GM18508 (cell line): Measurements from ENCODE around the gene CELSR1.
"Not testable (repeated sequence)": the region's sequence is repeated elsewhere in the genome, so short reads cannot be mapped to it uniquely, and the experiment has no call there.

Source experiments
- ATAC-seq: cut with Tn5 transposase; IDR thresholded peaks from one replicate; pipeline ENCODE4 v1.9.1; 2021; ENCODE audit warnings: moderate number of reproducible peaks; ENCODE audit not compliant: insufficient read depth, unreplicated experiment

The CELSR1 gene

GRCh38 chr22:46409631-46410210 lies 127.7 kb downstream of the CELSR1 start:
- no peak for ATAC-seq

- ATAC-seq: no peak
These were observed 128.6 kb downstream of the CELSR1 start for GRCh38 chr22:46408568-46409506.

DNA sequence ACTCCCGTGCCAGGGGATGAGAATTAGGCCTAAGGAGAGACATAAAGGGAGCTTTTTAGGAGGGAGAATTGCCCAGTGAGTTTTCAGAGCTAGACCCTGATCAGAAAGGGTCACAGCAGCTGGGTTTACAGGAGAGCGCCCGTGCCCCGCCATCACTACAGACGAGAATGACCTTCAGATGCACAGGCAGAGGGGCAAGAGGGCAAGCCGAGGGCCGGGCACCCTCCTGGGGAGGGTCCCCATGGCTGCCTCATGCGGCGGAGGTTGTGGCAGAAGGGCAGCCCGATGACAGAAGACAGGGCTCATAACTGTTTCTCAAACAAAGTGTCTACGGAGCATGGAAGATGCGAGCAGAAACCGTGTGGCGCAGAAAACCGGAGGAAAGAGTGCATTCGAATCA lies 129.7 kb downstream of the CELSR1 start:
- ATAC-seq: no peak

- ATAC-seq: no peak
These were observed 130.6 kb downstream of the CELSR1 start for GRCh38 chr22:46406791-46407190.

DNA sequence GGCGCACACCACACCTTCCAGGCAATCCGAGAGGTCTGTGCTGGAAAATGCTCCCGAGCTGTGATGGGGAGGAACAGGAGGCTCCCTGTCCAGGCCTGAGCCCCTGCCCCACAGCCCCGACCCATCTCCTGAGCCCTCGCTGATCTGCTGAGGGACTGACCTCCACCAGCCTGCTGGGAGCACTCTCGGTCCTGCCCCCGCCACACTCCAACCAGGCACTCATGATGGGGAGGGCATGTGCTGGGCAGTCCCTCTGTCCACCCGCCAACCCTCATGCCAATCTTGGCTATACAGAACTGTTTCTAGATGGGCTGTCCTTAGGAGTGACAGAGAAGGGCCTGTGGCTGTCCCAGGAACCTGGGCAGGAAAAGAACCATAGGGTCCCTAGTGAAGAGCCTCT lies 131.1 kb downstream of the CELSR1 start:
- no peak for ATAC-seq

DNA sequence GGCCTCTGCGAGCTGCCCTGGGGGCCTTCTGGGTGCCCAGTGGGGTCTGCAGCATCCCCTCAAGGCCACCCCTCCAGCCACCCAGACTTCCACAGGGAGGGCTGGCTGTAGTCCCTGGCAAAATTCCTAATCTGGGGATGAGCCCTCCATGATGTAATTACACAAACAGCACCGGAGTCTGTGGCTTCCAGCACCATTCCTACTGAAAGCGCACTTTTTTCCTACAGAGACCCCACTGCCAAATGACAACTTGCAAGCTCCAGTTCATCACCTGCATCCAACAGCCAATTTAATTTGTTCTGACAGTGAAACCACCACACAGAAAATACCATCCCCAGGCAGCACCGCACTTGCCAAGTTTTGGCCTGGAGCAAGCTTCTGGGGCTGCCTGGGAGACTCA lies 131.5 kb downstream of the CELSR1 start:
- ATAC-seq: no peak

- not testable (repeated sequence) for ATAC-seq
These were observed 133.5 kb downstream of the CELSR1 start for GRCh38 chr22:46403880-46404279.

DNA sequence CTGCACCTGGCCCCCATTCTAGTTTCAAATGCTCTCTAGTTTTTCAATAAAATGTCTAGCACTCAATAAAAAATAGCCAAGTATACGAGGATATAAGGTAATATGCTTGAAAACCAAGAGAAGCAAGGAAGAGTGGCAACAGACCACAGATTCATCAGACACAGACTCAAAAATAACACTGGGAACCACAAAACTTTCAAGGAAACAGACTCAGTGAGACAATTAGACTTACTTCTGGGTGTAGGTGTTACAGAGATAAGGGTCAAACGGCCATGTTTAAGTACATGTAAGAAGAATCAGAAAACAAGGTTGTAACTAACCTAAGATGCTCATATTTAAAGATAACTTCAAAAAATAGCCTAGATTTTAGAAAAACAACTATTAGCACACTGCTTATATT lies 134.9 kb downstream of the CELSR1 start:
- ATAC-seq: no peak

GRCh38 chr22:46401370-46401769 lies 136.1 kb downstream of the CELSR1 start:
- no peak for ATAC-seq

GRCh38 chr22:46399251-46400024 lies 138.0 kb downstream of the CELSR1 start:
- no peak for ATAC-seq

DNA sequence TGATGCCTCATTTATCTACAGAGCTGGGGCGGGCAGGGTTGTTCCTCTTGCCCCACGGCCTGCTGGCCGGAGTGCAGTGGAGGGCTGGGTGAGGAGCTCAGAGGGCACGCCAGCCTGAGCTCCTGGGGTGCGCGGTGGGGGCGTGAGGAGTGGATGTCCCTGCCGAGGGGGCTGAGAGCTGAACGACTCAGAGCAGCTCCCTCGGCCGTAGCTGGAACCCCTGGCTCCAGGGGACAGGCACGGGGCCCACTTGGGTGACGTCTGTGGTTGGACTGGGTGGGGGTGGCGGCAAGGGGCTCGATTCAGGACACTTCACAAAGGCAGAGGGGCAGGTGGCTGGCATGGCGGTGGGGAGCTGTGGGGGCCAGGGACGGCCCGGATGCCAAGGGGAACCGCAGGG lies 139.5 kb downstream of the CELSR1 start:
- ATAC-seq: no peak

DNA sequence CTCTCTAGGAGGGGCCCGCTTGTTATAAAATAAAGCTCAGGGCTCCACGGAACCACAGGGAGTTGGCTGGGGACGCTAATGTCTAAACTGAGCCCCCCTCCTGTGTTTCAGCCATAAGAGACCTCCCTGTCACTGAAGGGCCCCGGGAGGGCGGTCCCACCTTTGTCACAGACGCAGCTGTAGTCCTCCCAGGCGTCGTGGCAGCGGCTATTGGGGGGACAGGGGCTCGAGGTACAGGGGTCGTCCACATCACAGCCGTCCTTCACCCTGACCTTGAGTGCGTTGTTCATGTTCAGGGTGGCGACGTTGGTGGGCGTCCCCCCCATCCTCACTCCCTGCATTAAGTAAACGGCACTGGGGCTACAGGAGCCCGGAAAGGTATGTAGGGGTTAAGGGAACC lies 139.9 kb downstream of the CELSR1 start:
- no peak for ATAC-seq

GRCh38 chr22:46397049-46397448 lies 140.4 kb downstream of the CELSR1 start:
- not testable (repeated sequence) for ATAC-seq

DNA sequence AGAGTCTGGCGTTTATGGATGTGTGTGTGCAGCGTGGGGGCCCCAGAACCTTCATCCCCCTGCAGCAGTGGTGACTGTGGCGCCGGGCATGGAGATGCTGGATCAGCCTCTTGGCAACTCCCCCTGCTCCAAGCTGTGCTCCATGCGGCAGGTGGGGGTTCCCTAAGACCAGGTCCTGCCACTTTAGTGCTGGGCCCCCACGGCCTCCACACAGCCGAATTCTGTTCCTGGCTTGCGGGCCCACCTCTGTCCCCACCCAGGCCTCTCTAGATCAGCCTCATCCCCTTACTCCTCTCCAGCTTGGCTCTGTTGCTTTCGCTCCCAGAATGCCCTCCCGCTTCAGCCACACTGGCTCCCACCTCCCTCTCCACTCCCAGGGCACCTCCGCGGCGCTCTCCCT lies 142.3 kb downstream of the CELSR1 start:
- ATAC-seq: no peak

- ATAC-seq: no peak
These were observed 142.8 kb downstream of the CELSR1 start for GRCh38 chr22:46394622-46395021.

DNA sequence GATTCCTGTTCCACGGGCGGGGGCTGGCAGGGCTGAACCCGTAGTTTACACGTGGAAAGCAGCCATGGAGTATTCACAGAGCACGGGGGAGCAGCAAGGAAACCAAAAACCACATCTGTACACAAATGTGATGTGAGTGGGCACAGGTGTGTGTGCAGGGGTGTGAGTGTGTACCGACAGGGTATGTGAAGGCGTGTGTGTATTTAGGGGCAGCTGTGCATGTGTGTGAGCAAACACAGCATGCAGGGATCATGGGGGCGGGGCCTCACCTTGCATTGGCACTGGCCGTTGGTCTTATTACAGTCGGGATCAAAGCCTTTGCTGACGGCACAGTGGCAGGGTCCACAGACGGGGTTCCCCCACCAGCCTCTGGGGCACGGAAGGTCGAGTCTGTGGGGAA lies 143.5 kb downstream of the CELSR1 start:
- no peak for ATAC-seq

DNA sequence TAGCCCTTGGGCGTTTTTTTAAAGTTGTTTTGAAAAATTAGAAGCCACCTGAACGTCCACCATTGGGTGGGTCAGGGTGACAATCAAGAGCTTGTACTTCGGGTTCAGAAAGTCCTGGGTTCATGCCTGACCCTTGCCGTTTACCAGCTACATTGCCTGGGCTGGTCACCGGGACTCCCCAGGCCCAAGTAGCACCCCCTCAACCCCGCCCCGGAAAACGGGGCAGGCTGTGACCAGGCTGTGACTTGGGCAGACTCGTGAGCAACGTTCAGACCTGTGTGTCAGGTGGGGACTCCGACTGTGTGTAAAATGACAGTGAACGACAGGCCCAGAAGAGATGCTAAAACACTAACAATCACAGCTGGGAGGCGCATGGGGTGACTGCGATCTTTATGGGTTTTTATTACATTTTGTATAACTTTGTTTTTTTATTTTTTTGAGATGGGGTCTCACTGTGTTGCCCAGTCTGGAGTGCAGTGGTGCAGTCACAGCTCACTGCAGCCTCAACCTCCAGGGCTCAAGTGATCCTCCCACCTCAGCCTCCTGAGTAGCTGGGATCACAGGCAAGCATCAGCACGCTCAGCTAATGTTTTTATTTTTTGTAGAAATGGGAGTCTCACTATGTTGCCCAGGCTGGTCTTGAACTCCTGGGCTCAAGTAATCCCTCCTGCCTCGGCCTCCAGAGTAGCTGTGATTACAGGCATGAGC lies 145.1 kb downstream of the CELSR1 start:
- ATAC-seq: no peak

DNA sequence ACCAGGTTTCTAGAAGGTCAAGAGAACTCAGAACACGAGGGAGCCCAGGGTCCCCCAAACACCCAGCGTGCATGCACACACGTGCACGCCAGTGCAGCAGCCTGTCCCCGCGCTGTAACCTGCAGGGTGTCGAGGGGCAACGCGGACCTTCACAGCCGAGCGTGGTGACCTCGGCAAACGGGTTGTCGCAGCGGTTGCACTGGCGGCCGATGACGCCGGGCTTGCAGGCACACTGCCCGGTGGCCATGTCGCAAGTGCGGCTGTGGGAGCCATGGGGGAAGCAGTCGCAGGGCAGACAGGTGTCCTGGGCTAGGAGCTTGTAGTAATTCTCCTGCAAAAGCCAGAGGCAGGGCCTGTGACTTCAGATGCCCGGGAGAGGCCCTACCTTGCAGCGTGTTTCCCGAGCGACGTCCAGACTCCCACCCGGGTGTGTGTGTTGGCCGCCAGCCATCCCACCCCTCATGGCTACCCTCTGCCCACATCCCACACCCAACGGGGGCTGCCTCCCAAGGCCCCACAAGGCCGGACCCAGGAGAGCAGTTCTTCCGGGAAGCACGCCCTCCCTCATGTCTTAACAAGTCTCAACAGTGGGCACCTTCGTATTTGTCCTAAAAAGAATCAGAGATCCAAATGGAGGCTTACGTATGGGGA lies 145.8 kb downstream of the CELSR1 start:
- ATAC-seq: no peak

- no peak for ATAC-seq
These were observed 146.6 kb downstream of the CELSR1 start for GRCh38 chr22:46390652-46391301.
